Measurements from ENCODE around the gene ATF3.

ATF3 gene

DNA sequence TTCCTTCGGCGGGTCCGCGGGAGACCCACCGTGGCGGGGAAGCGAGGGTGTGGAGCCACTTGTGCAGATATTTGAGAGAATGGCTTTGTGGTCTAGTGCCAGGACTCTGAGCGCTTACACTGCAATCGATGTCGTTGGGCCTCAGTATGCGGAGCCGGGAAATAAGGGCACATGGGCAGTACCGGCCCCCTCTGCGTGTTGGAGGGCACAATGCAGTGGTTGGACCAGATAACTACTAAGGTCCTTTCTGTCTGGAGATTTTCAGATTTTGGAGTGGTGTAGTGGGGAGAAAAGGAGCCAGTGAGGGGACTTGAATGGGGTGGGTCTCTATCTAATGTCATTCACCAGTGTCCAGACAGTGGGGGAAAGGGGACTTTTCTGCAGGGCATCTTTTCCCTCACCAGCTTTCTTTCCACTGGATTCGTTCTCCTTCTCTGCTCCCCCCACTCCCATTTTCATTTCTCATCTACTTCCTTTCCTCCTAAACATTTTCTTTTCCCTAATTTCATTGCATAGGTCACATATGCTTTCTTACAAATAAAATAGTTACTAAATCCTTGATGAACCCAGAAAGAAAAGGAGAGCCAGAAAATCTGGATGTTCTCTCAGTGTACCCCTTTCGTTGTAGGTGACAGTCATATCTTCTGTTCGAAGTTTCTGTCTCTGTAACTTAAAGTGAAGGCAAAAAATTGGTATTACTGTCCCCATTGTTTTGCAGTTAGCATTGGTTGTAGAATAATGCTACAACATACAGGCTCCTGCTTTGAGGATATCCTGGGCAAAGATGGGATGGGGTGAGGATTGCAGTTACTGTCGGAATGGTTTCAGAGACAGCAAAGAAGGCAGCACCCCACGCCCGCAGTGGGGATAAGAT is 1.4 kb downstream of the ATF3 start:
- DNase-seq, result no peak

DNA sequence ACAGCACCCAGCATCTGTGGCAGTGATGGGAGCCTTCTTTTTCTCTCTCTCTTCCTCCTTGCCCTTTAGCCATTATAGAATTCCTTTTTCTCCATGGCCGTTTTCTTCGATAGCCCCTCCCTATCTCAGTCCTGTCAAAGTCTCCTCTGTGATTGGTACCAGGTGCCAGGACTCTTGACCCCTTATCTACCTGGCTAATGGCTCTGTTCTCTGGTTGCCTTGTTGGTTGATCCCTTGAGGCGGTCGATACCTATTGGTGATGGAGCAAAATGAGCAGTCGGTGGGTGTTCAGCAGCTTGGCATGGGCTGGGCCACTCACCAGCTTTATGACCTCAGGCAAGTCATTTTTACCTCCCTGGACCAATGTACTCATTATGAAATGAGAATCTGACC is 2.0 kb downstream of the ATF3 start:
- no peak for DNase-seq

- no peak for DNase-seq
These were observed 2.7 kb downstream of the ATF3 start for GRCh38 chr1:212611000-212611948.

DNA sequence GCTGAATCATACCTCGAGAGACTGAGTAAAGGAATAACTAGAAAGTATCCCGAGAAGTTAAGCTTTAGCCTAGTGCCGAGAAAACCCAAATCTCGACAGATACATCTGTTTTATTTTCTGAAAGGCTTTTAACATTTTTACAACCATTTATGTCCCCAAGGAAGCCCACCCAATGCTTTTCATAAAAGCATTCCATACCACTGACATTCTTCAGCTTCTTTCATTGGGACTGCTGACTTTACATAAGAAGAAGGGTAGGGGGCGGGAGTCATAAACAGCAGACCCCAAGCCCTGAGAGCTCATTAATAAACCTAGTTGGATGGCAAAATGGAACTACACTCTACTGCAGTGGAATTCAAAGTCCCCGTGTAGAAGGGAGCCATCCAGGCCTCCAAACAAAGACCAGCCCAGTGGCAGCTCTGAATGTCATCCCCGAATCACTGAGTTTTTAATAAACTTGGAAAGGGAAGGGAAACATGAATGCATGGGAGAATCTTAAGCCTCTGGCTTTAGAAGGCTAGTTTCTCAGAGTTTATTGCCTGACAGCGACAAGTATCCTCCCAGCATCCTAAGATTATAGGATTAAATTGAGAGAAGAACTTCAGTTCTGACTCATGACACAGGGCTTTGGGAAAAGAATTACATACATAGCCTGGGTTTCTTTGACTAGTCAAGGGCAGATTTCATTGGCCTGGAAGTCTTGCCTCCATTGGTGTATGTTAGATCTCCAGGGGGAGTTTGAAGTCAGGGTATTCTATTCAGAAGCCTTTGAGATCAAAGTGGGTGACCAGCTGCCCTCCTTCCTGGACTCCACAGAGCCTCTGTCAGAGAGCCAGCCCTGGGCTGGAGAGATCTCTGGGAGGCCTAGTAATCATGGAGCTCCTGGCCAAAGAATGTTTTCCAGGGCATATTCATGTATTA is 3.7 kb downstream of the ATF3 start:
- DNase-seq, result no peak

GRCh38 chr1:212613440-212614335 is 5.1 kb downstream of the ATF3 start:
- no peak for DNase-seq

DNA sequence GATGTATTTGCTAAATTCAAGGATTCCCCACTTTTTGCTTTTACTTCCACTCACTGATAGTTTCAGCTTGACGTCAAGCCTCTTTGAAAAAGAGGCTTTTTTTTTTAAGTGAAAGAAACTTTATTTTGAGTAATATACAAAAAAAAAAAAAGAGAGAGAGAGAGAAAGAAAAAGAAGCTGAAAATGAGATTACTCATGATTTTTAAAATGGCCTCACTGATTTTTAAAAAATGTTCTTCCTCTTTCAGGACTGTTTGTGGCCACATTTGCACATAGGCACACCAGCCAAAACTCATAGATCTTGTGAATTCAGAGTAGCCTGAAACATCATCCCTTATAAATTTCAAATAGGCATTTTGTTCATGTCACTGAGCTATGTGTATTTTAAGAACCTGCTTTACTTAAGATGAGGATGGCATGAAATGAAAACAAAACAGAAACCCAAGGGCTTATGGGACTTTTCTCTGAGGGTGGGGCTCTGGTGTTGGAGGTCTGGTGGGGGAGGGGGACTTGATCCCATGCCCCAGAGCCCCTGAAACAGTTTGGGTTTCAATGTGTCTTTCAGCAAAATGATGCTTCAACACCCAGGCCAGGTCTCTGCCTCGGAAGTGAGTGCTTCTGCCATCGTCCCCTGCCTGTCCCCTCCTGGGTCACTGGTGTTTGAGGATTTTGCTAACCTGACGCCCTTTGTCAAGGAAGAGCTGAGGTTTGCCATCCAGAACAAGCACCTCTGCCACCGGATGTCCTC is 6.1 kb downstream of the ATF3 start:
- no peak for DNase-seq

GRCh38 chr1:212615201-212615470 is 6.6 kb downstream of the ATF3 start:
- DNase-seq, result no peak

GRCh38 chr1:212618466-212619210 is 10.1 kb downstream of the ATF3 start:
- no peak for DNase-seq

- DNase-seq, result no peak
These were observed 11.7 kb downstream of the ATF3 start for GRCh38 chr1:212620293-212620692.

DNA sequence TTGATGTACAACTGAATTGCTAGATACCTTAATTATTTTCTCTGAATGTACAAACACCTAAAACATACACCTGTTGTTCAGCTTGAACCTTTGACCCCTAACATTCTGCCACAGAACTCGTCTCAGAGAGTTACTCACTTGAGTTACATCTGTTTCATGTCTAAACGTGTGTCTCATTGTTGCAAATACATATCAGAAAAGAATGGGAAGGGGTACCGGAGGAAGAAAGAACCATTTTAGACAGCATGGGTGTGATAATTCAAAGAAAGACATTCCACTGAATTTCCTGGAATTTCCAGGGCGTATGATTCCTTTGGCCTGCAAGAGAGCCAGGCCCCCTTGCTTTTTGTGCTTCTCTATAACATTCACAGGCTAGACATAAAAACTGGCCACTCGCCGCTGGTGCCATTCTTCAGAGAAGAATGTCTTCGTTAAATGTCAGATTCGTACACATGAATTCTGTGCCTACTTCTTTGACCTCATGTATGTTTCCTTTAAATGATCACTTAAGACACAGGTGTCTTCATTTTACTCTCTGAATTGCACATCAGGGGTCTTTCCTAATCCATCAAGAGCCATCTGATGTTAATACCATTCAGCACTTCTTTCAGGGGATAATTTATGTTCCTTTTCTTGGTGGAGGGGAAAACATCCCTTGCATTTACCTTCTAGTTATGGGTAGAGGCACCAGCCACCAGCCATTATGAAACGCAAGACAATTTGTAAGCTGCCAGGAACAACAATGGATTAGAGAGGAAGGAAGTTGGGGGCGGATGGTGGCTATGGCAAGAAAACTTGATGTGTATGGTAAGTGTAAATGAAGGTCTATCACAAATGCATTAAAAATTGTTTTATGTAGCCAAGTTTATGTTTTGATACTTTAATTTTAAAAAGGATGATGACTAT is 12.7 kb downstream of the ATF3 start:
- no peak for DNase-seq

- no peak for DNase-seq
These were observed 13.4 kb downstream of the ATF3 start for GRCh38 chr1:212621949-212622305.

DNA sequence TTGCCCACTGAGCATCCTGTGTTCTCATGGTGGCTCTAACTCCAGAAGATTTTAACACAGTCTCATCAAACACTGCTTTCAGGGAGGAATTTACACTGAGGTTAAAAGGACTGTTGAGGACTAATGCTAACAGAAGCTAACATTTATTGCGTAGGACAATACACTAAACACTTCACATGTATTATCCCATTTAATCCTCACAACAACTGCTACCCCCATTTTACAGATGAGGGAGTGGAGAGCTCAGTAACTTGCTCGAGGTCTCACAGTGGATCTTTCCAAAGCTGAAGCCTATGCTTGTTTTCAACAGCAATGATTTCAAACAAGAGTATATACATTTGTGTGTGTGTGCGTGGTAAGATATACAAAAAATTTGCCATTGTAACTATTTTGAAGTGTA is 13.9 kb downstream of the ATF3 start:
- no peak for DNase-seq

- DNase-seq, result no peak
These were observed 14.3 kb downstream of the ATF3 start for GRCh38 chr1:212622906-212623305.

- DNase-seq, result no peak
These were observed 15.0 kb downstream of the ATF3 start for GRCh38 chr1:212623603-212624002.

GRCh38 chr1:212624976-212625501 is 16.5 kb downstream of the ATF3 start:
- no peak for DNase-seq

DNA sequence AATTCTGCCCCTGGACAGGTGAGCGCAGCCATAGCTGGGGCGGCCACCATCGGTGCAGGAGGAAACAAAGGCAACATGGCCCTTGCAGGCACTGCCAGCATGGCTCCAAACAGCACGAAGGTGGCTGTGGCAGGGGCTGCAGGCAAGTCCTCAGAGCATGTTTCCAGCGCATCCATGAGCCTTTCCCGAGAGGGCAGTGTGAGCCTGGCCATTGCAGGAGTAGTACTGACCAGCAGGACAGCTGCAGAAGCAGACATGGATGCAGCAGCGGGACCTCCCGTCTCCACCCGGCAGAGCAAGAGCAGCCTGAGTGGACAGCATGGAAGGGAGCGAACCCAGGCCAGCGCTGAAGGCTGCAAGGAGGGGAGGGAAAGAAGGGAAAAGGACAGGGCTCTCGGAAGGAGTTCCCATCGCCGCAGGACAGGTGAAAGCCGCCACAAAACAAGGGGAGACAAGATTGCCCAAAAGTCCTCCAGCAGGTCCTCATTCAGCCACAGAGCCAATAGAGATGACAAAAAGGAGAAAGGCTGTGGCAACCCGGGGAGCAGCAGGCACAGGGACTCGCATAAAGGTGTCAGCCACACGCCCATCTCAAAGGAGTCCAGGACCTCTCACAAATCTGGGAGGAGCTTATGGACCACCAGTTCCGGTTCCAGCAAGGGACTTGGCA is 17.4 kb downstream of the ATF3 start:
- DNase-seq, result no peak

DNA sequence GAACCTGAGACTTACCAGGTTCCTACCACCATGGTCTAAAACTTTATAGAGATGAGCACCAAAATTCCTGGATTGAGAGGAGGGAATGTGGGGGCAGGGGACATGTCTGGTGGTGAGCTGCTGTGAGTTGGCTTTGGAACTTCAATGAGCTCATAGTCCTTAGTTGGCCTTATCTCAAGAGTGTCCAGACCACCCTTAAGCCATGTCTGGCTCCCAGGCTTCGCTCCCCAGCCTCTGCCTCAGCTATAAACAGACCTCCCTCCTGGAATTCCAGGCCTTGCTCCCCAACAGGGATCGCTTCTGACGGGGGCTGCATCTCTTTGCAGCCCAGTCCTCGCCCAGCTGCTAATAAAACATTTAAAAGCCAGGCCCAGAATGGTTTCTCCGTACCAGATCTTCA is 19.5 kb downstream of the ATF3 start:
- no peak for DNase-seq

DNA sequence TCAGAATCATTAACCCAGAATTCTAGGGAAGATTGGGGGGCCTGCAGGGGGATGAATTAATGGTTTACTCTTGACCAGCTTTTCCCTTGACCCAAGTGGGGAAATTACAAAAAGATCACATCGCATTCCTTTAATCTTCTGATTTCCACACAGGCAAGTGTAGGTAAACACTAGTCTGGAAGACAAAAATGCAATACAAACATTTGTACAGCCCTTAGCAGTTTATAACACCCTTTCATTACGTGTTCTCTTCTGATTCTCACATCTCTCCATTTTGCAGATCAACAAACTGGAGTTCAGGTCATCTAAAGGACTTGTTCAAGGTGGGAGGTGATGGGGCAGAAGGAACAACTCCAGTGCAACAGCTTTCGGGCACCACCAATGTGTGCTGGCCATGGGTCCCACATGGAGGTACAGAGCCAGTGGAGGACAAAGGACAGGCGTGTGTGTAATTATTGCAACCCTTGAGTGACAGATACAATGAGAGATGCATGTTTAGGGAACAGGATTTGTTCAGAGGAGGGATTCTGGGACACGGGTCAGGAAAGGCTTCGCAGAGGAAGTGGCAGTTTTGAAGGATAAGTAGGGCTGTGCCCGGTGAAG is 20.4 kb downstream of the ATF3 start:
- no peak for DNase-seq
